Brain pericyte (primary cell): ENCODE measurements around the gene PLPP2.

Experiments
- DNase-seq: peaks from one replicate; pipeline ENCODE4 v3.0.0-alpha.2; 2012; ENCODE audit warnings: low read depth, low spot score

The PLPP2 gene

GRCh38 chr19:293436-294110 lies 2.4 kb upstream of the PLPP2 start:
- no peak for DNase-seq

- no peak for DNase-seq
These were observed 1.7 kb upstream of the PLPP2 start for GRCh38 chr19:292951-293350.

- DNase-seq: no peak
These were observed 1.2 kb upstream of the PLPP2 start for GRCh38 chr19:292281-292884.

GRCh38 chr19:291561-292280 lies 518 bp upstream of the PLPP2 start:
- DNase-seq: no peak

GRCh38 chr19:290372-291005 lies 714 bp downstream of the PLPP2 start:
- no peak for DNase-seq

GRCh38 chr19:289651-290371 lies 1.4 kb downstream of the PLPP2 start:
- DNase-seq: no peak

- DNase-seq: no peak
These were observed 2.3 kb downstream of the PLPP2 start for GRCh38 chr19:288911-289310.

- no peak for DNase-seq
These were observed 3.8 kb downstream of the PLPP2 start for GRCh38 chr19:287381-287871.

- no peak for DNase-seq
These were observed 7.8 kb downstream of the PLPP2 start for GRCh38 chr19:283395-283794.

GRCh38 chr19:282501-282900 lies 8.7 kb downstream of the PLPP2 start:
- DNase-seq: no peak

- no peak for DNase-seq
These were observed 9.2 kb downstream of the PLPP2 start for GRCh38 chr19:281992-282391.

GRCh38 chr19:281156-281853 lies 9.9 kb downstream of the PLPP2 start:
- no peak for DNase-seq

GRCh38 chr19:280541-281009 lies 10.6 kb downstream of the PLPP2 start:
- DNase-seq: no peak

- DNase-seq: no peak
These were observed 11.5 kb downstream of the PLPP2 start for GRCh38 chr19:279656-280055.

GRCh38 chr19:279231-279630 lies 12.0 kb downstream of the PLPP2 start:
- DNase-seq: no peak

GRCh38 chr19:277581-278165 lies 13.5 kb downstream of the PLPP2 start:
- DNase-seq: no peak

GRCh38 chr19:277131-277530 lies 14.1 kb downstream of the PLPP2 start:
- no peak for DNase-seq

- DNase-seq: no peak
These were observed 15.1 kb downstream of the PLPP2 start for GRCh38 chr19:275958-276646.

- DNase-seq: no peak
These were observed 16.2 kb downstream of the PLPP2 start for GRCh38 chr19:275000-275399.

- DNase-seq: no peak
These were observed 17.8 kb downstream of the PLPP2 start for GRCh38 chr19:273393-273792.
